ENCODE measurements around the gene CCDC88B. TPM values are rescaled to one million over a fixed set of nuclear protein-coding genes. Genes with fewer than 3 reads are reported as not detected.

The CCDC88B gene, protein sequence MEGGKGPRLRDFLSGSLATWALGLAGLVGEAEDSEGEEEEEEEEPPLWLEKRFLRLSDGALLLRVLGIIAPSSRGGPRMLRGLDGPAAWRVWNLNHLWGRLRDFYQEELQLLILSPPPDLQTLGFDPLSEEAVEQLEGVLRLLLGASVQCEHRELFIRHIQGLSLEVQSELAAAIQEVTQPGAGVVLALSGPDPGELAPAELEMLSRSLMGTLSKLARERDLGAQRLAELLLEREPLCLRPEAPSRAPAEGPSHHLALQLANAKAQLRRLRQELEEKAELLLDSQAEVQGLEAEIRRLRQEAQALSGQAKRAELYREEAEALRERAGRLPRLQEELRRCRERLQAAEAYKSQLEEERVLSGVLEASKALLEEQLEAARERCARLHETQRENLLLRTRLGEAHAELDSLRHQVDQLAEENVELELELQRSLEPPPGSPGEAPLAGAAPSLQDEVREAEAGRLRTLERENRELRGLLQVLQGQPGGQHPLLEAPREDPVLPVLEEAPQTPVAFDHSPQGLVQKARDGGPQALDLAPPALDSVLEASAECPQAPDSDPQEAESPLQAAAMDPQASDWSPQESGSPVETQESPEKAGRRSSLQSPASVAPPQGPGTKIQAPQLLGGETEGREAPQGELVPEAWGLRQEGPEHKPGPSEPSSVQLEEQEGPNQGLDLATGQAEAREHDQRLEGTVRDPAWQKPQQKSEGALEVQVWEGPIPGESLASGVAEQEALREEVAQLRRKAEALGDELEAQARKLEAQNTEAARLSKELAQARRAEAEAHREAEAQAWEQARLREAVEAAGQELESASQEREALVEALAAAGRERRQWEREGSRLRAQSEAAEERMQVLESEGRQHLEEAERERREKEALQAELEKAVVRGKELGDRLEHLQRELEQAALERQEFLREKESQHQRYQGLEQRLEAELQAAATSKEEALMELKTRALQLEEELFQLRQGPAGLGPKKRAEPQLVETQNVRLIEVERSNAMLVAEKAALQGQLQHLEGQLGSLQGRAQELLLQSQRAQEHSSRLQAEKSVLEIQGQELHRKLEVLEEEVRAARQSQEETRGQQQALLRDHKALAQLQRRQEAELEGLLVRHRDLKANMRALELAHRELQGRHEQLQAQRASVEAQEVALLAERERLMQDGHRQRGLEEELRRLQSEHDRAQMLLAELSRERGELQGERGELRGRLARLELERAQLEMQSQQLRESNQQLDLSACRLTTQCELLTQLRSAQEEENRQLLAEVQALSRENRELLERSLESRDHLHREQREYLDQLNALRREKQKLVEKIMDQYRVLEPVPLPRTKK (N-terminal part only)
- 10 to 100 TPM; 16.6 to 23.5 TPM for total RNA-seq
- polyA plus RNA-seq (ENCODE audit: insufficient read depth, low read depth, low replicate concordance) = 28.5 TPM
- long read RNA-seq, donor 1, partial matches to known transcripts = 5 of 6 reads
- long read RNA-seq, donor 1, other reads (novel, unspliced or antisense) = 0 of 6 reads
- long read RNA-seq, donor 2 = 0 reads

- no peaks in the 10 kb centered on the region for H3K36me3 ChIP-seq (ENCODE audit: low read depth, missing control alignments)
- H3K4me1 ChIP-seq = peaks cover 12% of the 10 kb centered on the region
- H3K27me3 ChIP-seq = no peaks in the 10 kb centered on the region
- no peak within 1 kb of the TSS for H3K27ac ChIP-seq
- TF ChIP-seq POLR2A (IDR thresholded peaks at IDR 0.05) (no peak), CTCF (IDR thresholded peaks at IDR 0.05) (no peak)
- H3K4me3 ChIP-seq = peak within 1 kb of the TSS in 1 of 2 donors; percentile 18
- no peaks in the 10 kb centered on the region for H3K9me3 ChIP-seq
- intact Hi-C loops (cut with DNase I; ENCODE audit: low total_unique reads) = no loop called here
- WGBS, 2 donors = 67 to 74% methylated on average over 10 to 14 of the region's 16 CpGs
- no peak for DNase-seq
Measured at GRCh38 chr11:64339754-64340408, at the start of gene CCDC88B. Gene CCDC88B (plus strand): TSS chr11:64340204. CDS start chr11:64340267, 63 bp downstream.

DNA sequence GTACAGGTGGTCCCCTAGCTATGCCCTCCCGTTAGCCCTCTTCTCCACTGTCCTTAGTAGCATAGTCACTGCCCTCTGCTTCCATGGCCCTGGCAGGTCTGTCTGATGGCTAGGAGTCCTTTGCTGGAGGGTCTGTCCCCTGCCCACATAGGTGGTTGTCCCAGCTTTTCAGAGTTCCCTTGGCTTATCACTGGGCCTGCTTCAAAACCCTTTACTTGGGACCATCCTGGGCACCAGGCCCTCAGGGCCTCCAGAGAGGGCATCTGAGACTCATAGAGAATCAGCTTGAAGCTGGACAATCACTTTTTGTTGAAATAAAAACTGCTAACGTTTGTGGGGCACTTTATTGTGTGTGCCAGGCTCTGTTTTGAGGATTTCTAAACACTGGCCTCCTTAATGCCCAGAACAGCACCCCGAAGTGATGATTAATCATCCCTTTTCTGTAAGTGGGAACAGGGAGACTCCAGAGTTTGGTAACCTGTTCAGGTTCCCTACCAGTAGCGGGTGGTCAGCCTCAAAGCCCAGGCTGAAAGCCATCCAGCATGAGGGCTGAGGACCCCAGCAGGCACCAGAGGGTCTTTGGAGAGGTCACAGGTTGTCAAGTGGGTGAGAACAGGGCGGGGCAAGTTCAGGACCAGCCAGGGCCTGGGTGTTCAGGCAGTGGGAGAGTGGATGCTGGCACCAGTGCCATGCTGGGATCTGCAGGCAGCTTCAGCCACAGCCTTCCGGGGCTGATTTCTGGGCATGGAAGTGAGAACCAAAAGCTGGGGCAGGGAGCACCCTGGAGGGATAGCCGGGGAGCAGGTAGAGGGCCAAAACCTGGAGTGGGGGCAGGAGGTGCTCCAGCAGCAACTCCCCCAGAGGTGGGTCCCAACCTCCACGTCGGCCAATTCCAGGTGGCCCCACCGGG is 49.4 kb upstream of the CCDC88B start:
- 34 to 52% methylated on average over 7 to 10 of the region's 10 CpGs for WGBS, 2 donors
- DNase-seq = no peak
- Histone ChIP-seq H3K4me1 (peaks cover 28% of the 10 kb centered on the region), H3K27ac (no peak overlapping the region), H3K4me3 (peak overlapping the region in 1 of 2 donors; percentile 38), H3K36me3 (ENCODE audit: low read depth, missing control alignments) (no peaks in the 10 kb centered on the region), H3K9me3 (no peaks in the 10 kb centered on the region), H3K27me3 (no peaks in the 10 kb centered on the region)
- intact Hi-C loops (cut with DNase I; ENCODE audit: low total_unique reads) = loop anchor here (10.0 kb wide), 1 partner anchor 86 kb away; the partner anchor contains the start of gene FERMT3
- TF ChIP-seq POLR2A (IDR thresholded peaks at IDR 0.05) (no peak), CTCF (IDR thresholded peaks at IDR 0.05) (no peak)

DNA sequence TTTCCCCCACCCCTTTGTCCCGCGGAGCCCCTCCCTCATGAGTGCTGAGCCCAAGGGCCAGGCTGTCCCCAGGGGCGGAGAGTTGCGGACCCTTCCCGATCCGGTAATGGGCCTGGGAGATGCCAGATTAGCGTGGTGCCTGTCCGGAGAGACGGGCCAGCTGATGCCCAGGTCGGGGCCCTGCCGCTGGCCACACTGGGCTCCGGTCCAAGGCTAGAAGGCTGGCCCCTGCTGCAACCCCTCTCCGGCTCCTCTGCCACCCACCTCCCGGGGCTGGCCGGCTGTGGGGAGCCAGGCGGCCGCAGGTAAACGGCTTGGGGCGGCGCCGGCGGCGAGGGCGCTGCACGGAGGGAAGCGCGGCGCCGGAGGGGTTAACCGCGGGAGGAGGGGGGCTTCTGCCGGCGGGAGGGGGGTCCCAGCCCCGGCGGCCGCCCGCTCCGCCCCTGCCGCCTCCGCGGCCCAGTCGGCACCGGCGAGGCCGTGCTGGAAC is 48.7 kb upstream of the CCDC88B start, which contains the start of gene KCNK4:
TSS of gene KCNK4 (plus strand) at position 41 of the 490 bp plus-strand sequence. CDS start 1,717 bp downstream, outside the sequence.
- no peak for DNase-seq

More for the DNA sequence above, 48.7 kb upstream of the CCDC88B start, which contains the start of gene KCNK4:
- H3K4me1 ChIP-seq = peaks cover 23% of the 10 kb centered on the region
- H3K36me3 ChIP-seq (ENCODE audit: low read depth, missing control alignments) = no peaks in the 10 kb centered on the region
- no peak for TF ChIP-seq CTCF (IDR thresholded peaks at IDR 0.05)
- TF ChIP-seq POLR2A (IDR thresholded peaks at IDR 0.05) = no peak
- H3K9me3 ChIP-seq = no peaks in the 10 kb centered on the region
- intact Hi-C loops (cut with DNase I; ENCODE audit: low total_unique reads) = loop anchor here (10.0 kb wide), 1 partner anchor 87 kb away; the partner anchor contains the start of gene FERMT3
- H3K27ac ChIP-seq = no peak within 1 kb of the TSS
- no peaks in the 10 kb centered on the region for H3K27me3 ChIP-seq
- peak within 1 kb of the TSS; percentile 34 to 38 for H3K4me3 ChIP-seq
- 3 to 10% methylated on average over 2 to 34 of the region's 45 CpGs for WGBS, 2 donors

Data from testis (tissue), 5 donors.